ENCODE measurements around the gene TAS1R2. TPM values are rescaled to one million over a fixed set of nuclear protein-coding genes. Genes with fewer than 3 reads are reported as not detected.

Gene TAS1R2
- total and polyA plus RNA-seq, 9 of the 15 experiments (the other 6 are each of a cell fraction or from before 2014, with no cell fraction given) = not detected

DNA sequence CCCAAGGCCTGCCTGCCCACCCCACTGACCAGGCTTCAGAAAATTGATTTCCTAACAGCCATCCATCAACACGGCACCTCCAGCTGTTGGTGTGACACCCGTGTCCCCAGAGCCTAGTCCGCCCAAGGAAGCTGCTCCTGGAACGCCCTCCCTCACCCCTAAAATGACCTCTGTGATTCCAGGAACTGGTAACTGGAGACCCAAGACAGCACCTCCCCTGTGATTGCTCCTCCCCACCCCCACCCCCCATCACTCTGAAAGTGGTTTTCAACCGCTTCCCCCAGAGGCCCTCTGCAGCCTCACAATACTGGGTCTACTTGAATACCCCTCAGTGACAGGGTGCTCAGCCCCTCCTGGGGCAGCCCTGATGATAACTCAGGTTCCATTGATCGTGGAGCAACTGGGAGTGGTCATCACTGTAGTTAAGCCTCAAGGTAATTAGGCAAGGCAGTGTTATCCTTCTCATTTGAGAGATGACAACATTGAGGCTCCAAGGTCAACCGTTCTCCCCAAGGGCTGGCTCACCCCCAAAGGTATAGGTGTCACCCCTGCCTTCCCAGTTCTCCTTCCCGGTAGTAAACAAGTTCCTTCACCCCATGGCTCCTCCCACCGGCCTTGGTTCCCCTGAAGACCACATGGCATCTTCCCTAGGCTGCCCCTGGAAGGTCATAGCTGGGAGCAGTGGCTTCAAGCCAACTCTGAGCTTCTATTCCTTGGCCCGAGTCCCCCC is 52.0 kb downstream of the TAS1R2 start (continued):
- TF ChIP-seq ASH1L (IDR thresholded peaks at IDR 0.05; ENCODE audit: borderline replicate concordance, low read depth, partially characterized antibody) = no peak
- TF ChIP-seq SLC30A9 (CRISPR knock-in tag; IDR thresholded peaks at IDR 0.05) = no peak
- TF ChIP-seq NUFIP1 (IDR thresholded peaks at IDR 0.05; ENCODE audit: partially characterized antibody) = no peak
- TF ChIP-seq POLR3G (IDR thresholded peaks at IDR 0.05; ENCODE audit: extremely low read depth, insufficient read length, insufficient replicate concordance) = no peak
- no peak for TF ChIP-seq COPS2 (conservative IDR thresholded peaks at IDR 0.05)
- TF ChIP-seq, protein P1, sequence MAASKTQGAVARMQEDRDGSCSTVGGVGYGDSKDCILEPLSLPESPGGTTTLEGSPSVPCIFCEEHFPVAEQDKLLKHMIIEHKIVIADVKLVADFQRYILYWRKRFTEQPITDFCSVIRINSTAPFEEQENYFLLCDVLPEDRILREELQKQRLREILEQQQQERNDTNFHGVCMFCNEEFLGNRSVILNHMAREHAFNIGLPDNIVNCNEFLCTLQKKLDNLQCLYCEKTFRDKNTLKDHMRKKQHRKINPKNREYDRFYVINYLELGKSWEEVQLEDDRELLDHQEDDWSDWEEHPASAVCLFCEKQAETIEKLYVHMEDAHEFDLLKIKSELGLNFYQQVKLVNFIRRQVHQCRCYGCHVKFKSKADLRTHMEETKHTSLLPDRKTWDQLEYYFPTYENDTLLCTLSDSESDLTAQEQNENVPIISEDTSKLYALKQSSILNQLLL (CRISPR knock-in tag; IDR thresholded peaks at IDR 0.05; ENCODE audit: borderline replicate concordance) = no peak
- TF ChIP-seq ZNF140 (CRISPR knock-in tag; IDR thresholded peaks at IDR 0.05) = no peak
- TF ChIP-seq JUN (IDR thresholded peaks at IDR 0.05; ENCODE audit: borderline replicate concordance, low read depth, low read length) = no peak
- no peak for TF ChIP-seq JUN (CRISPR knock-in tag; IDR thresholded peaks at IDR 0.05; ENCODE audit: borderline replicate concordance)
- 0 out of 2 replicates have a peak, but pooled peaks have one; percentile 2 for TF ChIP-seq NR1H2 (CRISPR knock-in tag; IDR thresholded peaks at IDR 0.05)
- TF ChIP-seq ZNF24 (IDR thresholded peaks at IDR 0.05) = no peak
- TF ChIP-seq, protein P2, sequence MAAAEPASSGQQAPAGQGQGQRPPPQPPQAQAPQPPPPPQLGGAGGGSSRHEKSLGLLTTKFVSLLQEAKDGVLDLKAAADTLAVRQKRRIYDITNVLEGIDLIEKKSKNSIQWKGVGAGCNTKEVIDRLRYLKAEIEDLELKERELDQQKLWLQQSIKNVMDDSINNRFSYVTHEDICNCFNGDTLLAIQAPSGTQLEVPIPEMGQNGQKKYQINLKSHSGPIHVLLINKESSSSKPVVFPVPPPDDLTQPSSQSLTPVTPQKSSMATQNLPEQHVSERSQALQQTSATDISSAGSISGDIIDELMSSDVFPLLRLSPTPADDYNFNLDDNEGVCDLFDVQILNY (CRISPR knock-in tag; IDR thresholded peaks at IDR 0.05) = no peak
- TF ChIP-seq ADNP (tag; IDR thresholded peaks at IDR 0.05) = no peak
- no peak for TF ChIP-seq ETV1 (tag; conservative IDR thresholded peaks at IDR 0.05; ENCODE audit: low read depth)
- TF ChIP-seq SRSF1 (IDR thresholded peaks at IDR 0.05; ENCODE audit: low read depth, low read length) = no peak
- TF ChIP-seq SIRT6 (IDR thresholded peaks at IDR 0.05; ENCODE audit: low read depth, low read length) = no peak
- TF ChIP-seq PHTF2 (CRISPR knock-in tag; IDR thresholded peaks at IDR 0.05) = no peak
- no peak for TF ChIP-seq PYGO2 (tag; IDR thresholded peaks at IDR 0.05)
- no peak for TF ChIP-seq POLR2H (tag; IDR thresholded peaks at IDR 0.05; ENCODE audit: low read depth)
- TF ChIP-seq, protein P3, sequence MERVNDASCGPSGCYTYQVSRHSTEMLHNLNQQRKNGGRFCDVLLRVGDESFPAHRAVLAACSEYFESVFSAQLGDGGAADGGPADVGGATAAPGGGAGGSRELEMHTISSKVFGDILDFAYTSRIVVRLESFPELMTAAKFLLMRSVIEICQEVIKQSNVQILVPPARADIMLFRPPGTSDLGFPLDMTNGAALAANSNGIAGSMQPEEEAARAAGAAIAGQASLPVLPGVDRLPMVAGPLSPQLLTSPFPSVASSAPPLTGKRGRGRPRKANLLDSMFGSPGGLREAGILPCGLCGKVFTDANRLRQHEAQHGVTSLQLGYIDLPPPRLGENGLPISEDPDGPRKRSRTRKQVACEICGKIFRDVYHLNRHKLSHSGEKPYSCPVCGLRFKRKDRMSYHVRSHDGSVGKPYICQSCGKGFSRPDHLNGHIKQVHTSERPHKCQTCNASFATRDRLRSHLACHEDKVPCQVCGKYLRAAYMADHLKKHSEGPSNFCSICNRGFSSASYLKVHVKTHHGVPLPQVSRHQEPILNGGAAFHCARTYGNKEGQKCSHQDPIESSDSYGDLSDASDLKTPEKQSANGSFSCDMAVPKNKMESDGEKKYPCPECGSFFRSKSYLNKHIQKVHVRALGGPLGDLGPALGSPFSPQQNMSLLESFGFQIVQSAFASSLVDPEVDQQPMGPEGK (CRISPR knock-in tag; IDR thresholded peaks at IDR 0.05; ENCODE audit: borderline replicate concordance) = no peak
- TF ChIP-seq ZEB2 (IDR thresholded peaks at IDR 0.05) = no peak
- TF ChIP-seq CHD4 (IDR thresholded peaks at IDR 0.05; ENCODE audit: insufficient read depth, insufficient replicate concordance, low read depth, low read length, poor library complexity, severe bottlenecking) = no peak
- TF ChIP-seq ZNF311 (CRISPR knock-in tag; IDR thresholded peaks at IDR 0.05) = no peak
- TF ChIP-seq ETV5 (CRISPR knock-in tag; IDR thresholded peaks at IDR 0.05; ENCODE audit: low read depth) = no peak
